Measurements from ENCODE around the gene REEP5. TPM values are rescaled to one million over a fixed set of nuclear protein-coding genes. Genes with fewer than 3 reads are reported as not detected.

REEP5 gene
- total RNA-seq, 1 experiment from 2014 or later: 46.2 TPM

DNA sequence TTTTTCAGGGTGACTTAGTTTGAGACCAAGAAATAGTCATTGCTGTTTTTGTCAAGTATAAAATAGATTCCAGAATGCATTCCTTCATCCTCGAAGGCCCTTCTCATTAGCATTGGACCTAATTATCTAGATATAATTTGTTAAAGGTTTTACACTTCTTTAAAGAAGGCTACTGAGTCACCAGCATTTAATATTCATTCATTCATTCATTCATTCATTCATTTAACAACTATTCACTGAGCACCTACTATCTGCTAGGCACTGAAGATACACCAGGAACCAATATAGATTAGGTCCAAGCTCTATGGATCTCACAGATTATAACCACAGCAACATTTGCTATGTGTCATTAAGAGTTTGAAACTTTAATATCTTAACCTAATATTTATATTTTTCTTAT is 11.1 kb upstream of the REEP5 start:
- no peak overlapping the region for H3K4me3 Mint-ChIP-seq
- H3K23ac ChIP-seq (ENCODE audit: insufficient read length, low read depth, low read length): no peak overlapping the region
- no peaks in the 10 kb centered on the region for H3K23me2 ChIP-seq (ENCODE audit: insufficient read length, low read depth, low read length, poor library complexity, severe bottlenecking)
- H4K5ac ChIP-seq (ENCODE audit: insufficient read length, low read depth, low read length): no peak overlapping the region
- no peak for TF ChIP-seq CTCF (conservative IDR thresholded peaks at IDR 0.05)
- H3K4me1 Mint-ChIP-seq: peaks cover 4 to 5% of the 10 kb centered on the region in 2 experiments
- no peak overlapping the region for H3K4me2 ChIP-seq (ENCODE audit: insufficient read depth, insufficient read length, low read length)
- 0 out of 2 replicates have a peak, but pooled peaks cover 1% of the 10 kb centered on the region for H3K27me3 Mint-ChIP-seq (ENCODE audit: low read depth)
- no peak for DNase-seq
- H3K9me3 Mint-ChIP-seq: no peaks in the 10 kb centered on the region
- H3K36me3 Mint-ChIP-seq (ENCODE audit: insufficient read depth in 1 of 3, low read depth in 3 of 3): no peaks in the 10 kb centered on the region; a peak in 2 of 7 replicates
- no peak overlapping the region for H4K8ac ChIP-seq (replicated peaks; ENCODE audit: insufficient read length, low read depth, low read length)
- H3K9ac ChIP-seq (ENCODE audit: extremely low read depth, insufficient read length, low read length): no peak overlapping the region
- H4K91ac ChIP-seq (ENCODE audit: insufficient read length, low read depth, low read length): no peak overlapping the region
- no peak overlapping the region for H3T11ph ChIP-seq (ENCODE audit: low read length)
- no CpG with 5 or more reads among the region's 1 CpG for WGBS (ENCODE audit: extremely low coverage, insufficient read length, low lambda C conversion rate)
- H3K9me3 ChIP-seq (ENCODE audit: control insufficient read depth, low read depth, low read length): no peaks in the 10 kb centered on the region
- no peaks in the 10 kb centered on the region for H3K4me1 ChIP-seq (ENCODE audit: insufficient read depth, low read length)
- no peak overlapping the region for H2BK15ac ChIP-seq (ENCODE audit: low read depth, low read length)
- no peak overlapping the region for H2AK5ac ChIP-seq (ENCODE audit: insufficient read length, low read length)
- H3K27me3 ChIP-seq (ENCODE audit: insufficient read depth, low read length): no peaks in the 10 kb centered on the region
- no peak overlapping the region for H3K56ac ChIP-seq (ENCODE audit: insufficient read length, low read depth, low read length)
- no peak overlapping the region for H3K14ac ChIP-seq (ENCODE audit: insufficient read depth, low read length)
- H3K18ac ChIP-seq (ENCODE audit: insufficient read length, low read depth, low read length): no peak overlapping the region
- no peak overlapping the region for H3K27ac ChIP-seq (ENCODE audit: insufficient read length, low read depth, low read length)
- H3K27ac Mint-ChIP-seq: no peak overlapping the region
- no peak overlapping the region for H2BK12ac ChIP-seq (ENCODE audit: insufficient read length, low read depth, low read length)
- H2BK120ac ChIP-seq (ENCODE audit: low read depth, low read length, poor library complexity, severe bottlenecking): no peak overlapping the region
- no peaks in the 10 kb centered on the region for H4K20me1 ChIP-seq (ENCODE audit: control insufficient read depth, insufficient read depth, insufficient read length)
- no peak overlapping the region for H3K4ac ChIP-seq (ENCODE audit: low read depth, low read length)
- no peak overlapping the region for H2AFZ ChIP-seq (ENCODE audit: low read length)
- no peaks in the 10 kb centered on the region for H3K79me1 ChIP-seq (ENCODE audit: insufficient read depth, low read depth, low read length, poor library complexity, severe bottlenecking)
- no peak overlapping the region for H2BK5ac ChIP-seq (ENCODE audit: insufficient read length, low read length)
- no peak overlapping the region for H2BK20ac ChIP-seq (ENCODE audit: low read depth, low read length, poor library complexity, severe bottlenecking)
- H3K79me2 ChIP-seq (ENCODE audit: insufficient read depth, low read length): no peaks in the 10 kb centered on the region
